Lower leg skin (tissue), 3 donors: Measurements from ENCODE around the gene CCL7.

Source experiments
- CTCF ChIP-seq, 3 donors: fragments of 450-650 bp; IDR thresholded peaks; one replicate each; pipeline ENCODE4 v1.5.1; 2016; ENCODE audit warnings: antibody characterized with exemption in 3 of 3, mild to moderate bottlenecking in 3 of 3, moderate library complexity in 2 of 3
- POLR2A ChIP-seq, 2 donors: fragments of 450-650 bp; IDR thresholded peaks; one replicate each; pipeline ENCODE4 v1.6.1; 2016 to 2017; ENCODE audit warnings: antibody characterized with exemption in 2 of 2, mild to moderate bottlenecking in 1 of 2, moderate library complexity in 1 of 2

- no peak for TF ChIP-seq CTCF (IDR thresholded peaks at IDR 0.05)
- no peak for TF ChIP-seq POLR2A (IDR thresholded peaks at IDR 0.05)
These were observed 23.1 kb upstream of the CCL7 start for GRCh38 chr17:34246881-34247280.
